OCI-LY3 (cell line): Measurements from ENCODE around the gene GJA5.

Source experiments
- H2AFZ ChIP-seq: fragments of 200-600, 300-600 bp; shearing (Covaris generic); 2 replicates; pipeline ENCODE4 v1.6.0; 2014; ENCODE audit warnings: antibody characterized with exemption, low read depth, low read length
- H3K27ac ChIP-seq: fragments of 200-600, 300-600 bp; sonication (generic); 2 replicates; pipeline ENCODE4 v1.5.1; 2014; ENCODE audit warnings: mild to moderate bottlenecking, low read length, moderate library complexity, mixed read lengths
- H3K27me3 ChIP-seq: fragments of 200-600, 300-600 bp; sonication (generic); 2 replicates; pipeline ENCODE4 v1.6.1; 2014; ENCODE audit warnings: low read depth, low read length, mixed read lengths
- H3K36me3 ChIP-seq: fragments of 200-600, 300-600 bp; sonication (generic); replicated peaks from 2 replicates; pipeline ENCODE3; 2014; ENCODE audit warnings: low read depth, low read length, mixed read lengths
- H3K4me1 ChIP-seq: fragments of 300-600, 200-600 bp; sonication (generic); 2 replicates; pipeline ENCODE4 v1.6.1; 2014; ENCODE audit warnings: low read length, mixed read lengths
- H3K4me2 ChIP-seq: fragments of 200-600, 300-600 bp; sonication (generic); 2 replicates; pipeline ENCODE4 v1.6.1; 2014; ENCODE audit warnings: low read length, mixed read lengths
- H3K4me3 ChIP-seq: fragments of 300-600, 200-600 bp; sonication (generic); 2 replicates; pipeline ENCODE4 v1.5.1; 2014; ENCODE audit warnings: antibody characterized with exemption, mild to moderate bottlenecking, low read length, moderate library complexity
- H3K79me2 ChIP-seq: fragments of 300-600, 200-600 bp; shearing (Covaris generic); 2 replicates; pipeline ENCODE4 v1.6.1; 2014; ENCODE audit warnings: mild to moderate bottlenecking, low read length, mixed read lengths
- H3K9ac ChIP-seq: fragments of 300-600, 200-600 bp; shearing (Covaris generic); 2 replicates; pipeline ENCODE4 v1.6.0; 2014; ENCODE audit warnings: mild to moderate bottlenecking, low read length, moderate library complexity
- H3K9me3 ChIP-seq: fragments of 200-600, 300-600 bp; shearing (Covaris generic); 2 replicates; pipeline ENCODE4 v1.6.1; 2014; ENCODE audit warnings: low read length, mixed read lengths; ENCODE audit not compliant: insufficient read depth
- H4K20me1 ChIP-seq: fragments of 200-600, 300-600 bp; sonication (generic); 2 replicates; pipeline ENCODE4 v1.6.1; 2016; ENCODE audit warnings: low read length, mixed read lengths; ENCODE audit not compliant: insufficient read depth
- CTCF ChIP-seq: fragments of 200-600, 300-600 bp; sonication (generic); IDR thresholded peaks from 2 replicates; pipeline ENCODE4 v1.5.1; 2014; ENCODE audit warnings: antibody characterized with exemption, low read length, low read depth
- EZH2phosphoT487 ChIP-seq: fragments of 200-600 bp; shearing (Covaris generic); IDR thresholded peaks from 2 replicates; pipeline ENCODE4 v1.6.1; 2018; ENCODE audit warnings: antibody characterized with exemption, mixed run types, low read depth

Gene GJA5

GRCh38 chr1:147784941-147785340 is 24.5 kb upstream of the GJA5 start:
- no peak overlapping the region for H3K4me2 ChIP-seq
- peaks cover 69% of the 10 kb centered on the region for H3K27me3 ChIP-seq
- no peaks in the 10 kb centered on the region for H4K20me1 ChIP-seq
- TF ChIP-seq CTCF (no peak), EZH2phosphoT487 (no peak)
- no peaks in the 10 kb centered on the region for H3K4me1 ChIP-seq
- no peak overlapping the region for H3K9ac ChIP-seq
- no peak overlapping the region for H3K4me3 ChIP-seq
- no peaks in the 10 kb centered on the region for H3K79me2 ChIP-seq
- H3K9me3 ChIP-seq: no peaks in the 10 kb centered on the region
- H3K36me3 ChIP-seq: no peaks in the 10 kb centered on the region
- H3K27ac ChIP-seq: no peak overlapping the region
- no peak overlapping the region for H2AFZ ChIP-seq

GRCh38 chr1:147781056-147781471 is 20.7 kb upstream of the GJA5 start:
- Histone ChIP-seq H3K4me1 (no peaks in the 10 kb centered on the region), H2AFZ (no peak overlapping the region), H3K4me3 (no peak overlapping the region), H3K79me2 (no peaks in the 10 kb centered on the region), H3K27ac (no peak overlapping the region), H3K36me3 (no peaks in the 10 kb centered on the region), H3K9ac (no peak overlapping the region), H3K4me2 (no peak overlapping the region), H3K9me3 (no peaks in the 10 kb centered on the region), H3K27me3 (peaks cover 66% of the 10 kb centered on the region), H4K20me1 (no peaks in the 10 kb centered on the region)
- TF ChIP-seq CTCF: no peak
- TF ChIP-seq EZH2phosphoT487: no peak

- H3K79me2 ChIP-seq: no peaks in the 10 kb centered on the region
- H3K4me2 ChIP-seq: no peak overlapping the region
- TF ChIP-seq CTCF (no peak), EZH2phosphoT487 (no peak)
- no peak overlapping the region for H3K9ac ChIP-seq
- no peaks in the 10 kb centered on the region for H4K20me1 ChIP-seq
- no peak overlapping the region for H3K27ac ChIP-seq
- H2AFZ ChIP-seq: no peak overlapping the region
- H3K4me3 ChIP-seq: no peak overlapping the region
- H3K9me3 ChIP-seq: no peaks in the 10 kb centered on the region
- no peaks in the 10 kb centered on the region for H3K4me1 ChIP-seq
- H3K27me3 ChIP-seq: peaks cover 65% of the 10 kb centered on the region
- H3K36me3 ChIP-seq: no peaks in the 10 kb centered on the region
Observed at GRCh38 chr1:147777694-147778093, 17.3 kb upstream of the GJA5 start.

- no peak overlapping the region for H3K4me3 ChIP-seq
- no peaks in the 10 kb centered on the region for H3K4me1 ChIP-seq
- no peak overlapping the region for H3K27ac ChIP-seq
- no peaks in the 10 kb centered on the region for H3K79me2 ChIP-seq
- H3K9ac ChIP-seq: no peak overlapping the region
- H3K4me2 ChIP-seq: no peak overlapping the region
- TF ChIP-seq CTCF (no peak), EZH2phosphoT487 (no peak)
- H3K27me3 ChIP-seq: peaks cover 77% of the 10 kb centered on the region
- no peaks in the 10 kb centered on the region for H4K20me1 ChIP-seq
- no peaks in the 10 kb centered on the region for H3K9me3 ChIP-seq
- no peak overlapping the region for H2AFZ ChIP-seq
- H3K36me3 ChIP-seq: no peaks in the 10 kb centered on the region
Observed at GRCh38 chr1:147773215-147773715, 12.9 kb upstream of the GJA5 start.
